ENCODE measurements around the gene SELENOK. TPM values are rescaled to one million over a fixed set of nuclear protein-coding genes. Genes with fewer than 3 reads are reported as not detected.

The SELENOK gene
- total RNA-seq, 1 experiment from 2014 or later = 16.3 TPM

- Histone ChIP-seq H3K36me3 (ENCODE audit: control insufficient read depth, insufficient read depth, low read length) (no peaks in the 10 kb centered on the region), H3K4me1 (ENCODE audit: control insufficient read depth, insufficient read depth, low read length) (no peaks in the 10 kb centered on the region), H3K27me3 (ENCODE audit: control insufficient read depth, insufficient read depth, low read length) (peaks cover 2% of the 10 kb centered on the region; the same call in 1 of the 2 replicates), H3K27ac (ENCODE audit: low read length) (no peak overlapping the region), H3K4me3 (ENCODE audit: low read depth in 2 of 2, low read length in 2 of 2) (no peak overlapping the region), H3K9me3 (ENCODE audit: control insufficient read depth, insufficient read depth, low read depth, low read length) (no peaks in the 10 kb centered on the region)
- intact Hi-C loops (cut with micrococcal nuclease; ENCODE audit: unreplicated experiment) = loop anchor here (5.0 kb wide), 1 partner anchor 489 kb away; no protein-coding TSS in a partner anchor
- no peak for TF ChIP-seq REST (IDR thresholded peaks at IDR 0.05; ENCODE audit: insufficient read depth in 1 of 2, low read depth in 2 of 2, low read length in 1 of 2)
- TF ChIP-seq, protein P1, sequence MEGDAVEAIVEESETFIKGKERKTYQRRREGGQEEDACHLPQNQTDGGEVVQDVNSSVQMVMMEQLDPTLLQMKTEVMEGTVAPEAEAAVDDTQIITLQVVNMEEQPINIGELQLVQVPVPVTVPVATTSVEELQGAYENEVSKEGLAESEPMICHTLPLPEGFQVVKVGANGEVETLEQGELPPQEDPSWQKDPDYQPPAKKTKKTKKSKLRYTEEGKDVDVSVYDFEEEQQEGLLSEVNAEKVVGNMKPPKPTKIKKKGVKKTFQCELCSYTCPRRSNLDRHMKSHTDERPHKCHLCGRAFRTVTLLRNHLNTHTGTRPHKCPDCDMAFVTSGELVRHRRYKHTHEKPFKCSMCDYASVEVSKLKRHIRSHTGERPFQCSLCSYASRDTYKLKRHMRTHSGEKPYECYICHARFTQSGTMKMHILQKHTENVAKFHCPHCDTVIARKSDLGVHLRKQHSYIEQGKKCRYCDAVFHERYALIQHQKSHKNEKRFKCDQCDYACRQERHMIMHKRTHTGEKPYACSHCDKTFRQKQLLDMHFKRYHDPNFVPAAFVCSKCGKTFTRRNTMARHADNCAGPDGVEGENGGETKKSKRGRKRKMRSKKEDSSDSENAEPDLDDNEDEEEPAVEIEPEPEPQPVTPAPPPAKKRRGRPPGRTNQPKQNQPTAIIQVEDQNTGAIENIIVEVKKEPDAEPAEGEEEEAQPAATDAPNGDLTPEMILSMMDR (IDR thresholded peaks at IDR 0.05) = peak; percentile 77
- DNase-seq (ENCODE audit: low read depth, low spot score) (peak; percentile 35), ATAC-seq (peak; percentile 82; the same call in 1 of the 2 replicates)
- ChIA-PET POLR2A (no interaction called here), CTCF (interaction anchor here (0.5 kb wide), 1 partner anchor 299 kb away, joined by 7 read pairs; no protein-coding TSS in a partner anchor)
- in situ Hi-C loops (cut with HindIII; ENCODE audit: low pct_unique_long_range_greater_than_20kb, low sequenced_read_pairs) = no loop called here
- BruUV-seq (replicated peaks) = no TSS peak
These were observed 47.0 kb upstream of the SELENOK start for GRCh38 chr3:53938645-53939044.

- Histone ChIP-seq H3K27ac (ENCODE audit: low read length) (no peak overlapping the region), H3K27me3 (ENCODE audit: control insufficient read depth, insufficient read depth, low read length) (peaks cover 2% of the 10 kb centered on the region; the same call in 1 of the 2 replicates), H3K4me1 (ENCODE audit: control insufficient read depth, insufficient read depth, low read length) (no peaks in the 10 kb centered on the region), H3K9me3 (ENCODE audit: control insufficient read depth, insufficient read depth, low read depth, low read length) (no peaks in the 10 kb centered on the region), H3K4me3 (ENCODE audit: low read depth in 2 of 2, low read length in 2 of 2) (no peak overlapping the region), H3K36me3 (ENCODE audit: control insufficient read depth, insufficient read depth, low read length) (no peaks in the 10 kb centered on the region)
- ChIA-PET POLR2A (no interaction called here), CTCF (no interaction called here)
- in situ Hi-C loops (cut with HindIII; ENCODE audit: low pct_unique_long_range_greater_than_20kb, low sequenced_read_pairs) (no loop called here), intact Hi-C loops (cut with micrococcal nuclease; ENCODE audit: unreplicated experiment) (loop anchor here (5.0 kb wide), 1 partner anchor 491 kb away; no protein-coding TSS in a partner anchor)
- no TSS peak for BruUV-seq (replicated peaks)
- TF ChIP-seq POLR2AphosphoS5 (IDR thresholded peaks at IDR 0.05; ENCODE audit: low read depth, low read length) (no peak), SIN3A (IDR thresholded peaks at IDR 0.05; ENCODE audit: borderline replicate concordance, insufficient read depth, low read depth, low read length) (no peak), REST (IDR thresholded peaks at IDR 0.05; ENCODE audit: insufficient read depth in 1 of 2, low read depth in 2 of 2, low read length in 1 of 2) (no peak), TCF7L2 (IDR thresholded peaks at IDR 0.05; ENCODE audit: low read depth, low read length) (no peak)
- TF ChIP-seq, protein P1 (IDR thresholded peaks at IDR 0.05) = no peak
- DNase-seq (ENCODE audit: low read depth, low spot score) = no peak
- ATAC-seq = no peak
These were observed 44.7 kb upstream of the SELENOK start for GRCh38 chr3:53936347-53936746.
